GM21390 (cell line): Measurements from ENCODE around the gene EOMES.
"Not testable (repeated sequence)": the region's sequence is repeated elsewhere in the genome, so short reads cannot be mapped to it uniquely, and the experiment has no call there.

Source experiments
- ATAC-seq: cut with Tn5 transposase; IDR thresholded peaks from one replicate; pipeline ENCODE4 v1.9.1; 2021; ENCODE audit not compliant: unreplicated experiment

Gene EOMES

DNA sequence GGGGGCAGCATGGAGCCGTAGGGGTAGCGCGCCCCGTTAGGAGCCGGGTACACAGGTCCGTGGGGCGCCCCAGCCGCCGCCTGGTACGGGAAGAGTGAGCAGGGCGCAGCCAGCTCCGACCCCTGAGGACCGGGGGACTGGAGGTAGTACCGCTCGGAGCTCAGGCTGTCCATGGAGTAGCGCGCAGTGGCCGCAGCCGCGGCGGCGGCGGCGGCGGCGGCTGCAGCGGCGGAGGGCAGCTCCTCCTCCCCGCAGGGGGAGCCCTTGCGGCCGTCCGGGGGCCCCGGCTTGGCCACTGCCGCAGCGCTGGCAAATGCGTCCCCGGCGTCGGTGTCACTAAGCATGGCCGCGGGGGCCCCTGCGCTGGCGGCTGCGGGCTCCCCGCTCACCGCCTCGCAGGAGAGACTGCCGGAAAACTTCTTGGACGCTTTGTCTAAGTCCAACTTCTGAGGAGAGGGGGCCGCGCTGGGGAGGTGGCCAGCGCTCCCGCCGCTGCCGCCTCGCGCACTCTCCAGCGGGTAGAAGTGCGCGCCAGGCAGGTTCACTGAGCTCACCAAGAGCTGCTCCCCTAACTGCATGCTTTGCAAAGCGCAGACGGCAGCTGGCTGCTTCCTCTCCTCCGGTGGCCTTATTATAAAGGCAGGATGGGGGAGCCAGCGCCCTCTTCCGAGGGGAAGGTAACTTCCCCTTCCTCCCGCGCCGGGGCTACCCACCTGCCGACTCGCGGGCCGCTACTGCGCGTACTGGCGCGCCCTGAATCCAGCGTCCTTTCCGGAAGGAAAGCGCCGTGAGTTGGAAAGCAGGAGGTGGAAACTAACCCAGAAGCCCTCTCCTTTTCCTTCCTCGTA lies at the start of gene EOMES:
Gene EOMES, minus strand, starts transcription at position 607 of the 848 bp plus-strand sequence. Its CDS starts 29 bp downstream, at position 578.
- ATAC-seq: peak; percentile 54

DNA sequence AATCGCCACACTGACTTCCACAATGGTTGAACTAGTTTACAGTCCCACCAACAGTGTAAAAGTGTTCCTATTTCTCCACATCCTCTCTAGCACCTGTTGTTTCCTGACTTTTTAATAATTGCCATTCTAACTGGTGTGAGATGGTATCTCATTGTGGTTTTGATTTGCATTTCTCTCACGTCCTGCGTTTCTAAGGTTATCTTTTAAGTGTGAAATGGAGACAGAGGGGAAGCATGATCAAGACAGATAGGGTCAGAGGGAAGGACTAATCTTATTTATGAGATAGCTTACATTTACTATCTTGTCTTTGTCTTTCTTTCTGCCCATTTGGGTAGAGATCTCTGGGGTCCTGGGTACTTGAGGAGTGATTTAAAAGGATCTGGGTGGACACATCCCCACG lies 48.3 kb upstream of the EOMES start:
- not testable (repeated sequence) for ATAC-seq

DNA sequence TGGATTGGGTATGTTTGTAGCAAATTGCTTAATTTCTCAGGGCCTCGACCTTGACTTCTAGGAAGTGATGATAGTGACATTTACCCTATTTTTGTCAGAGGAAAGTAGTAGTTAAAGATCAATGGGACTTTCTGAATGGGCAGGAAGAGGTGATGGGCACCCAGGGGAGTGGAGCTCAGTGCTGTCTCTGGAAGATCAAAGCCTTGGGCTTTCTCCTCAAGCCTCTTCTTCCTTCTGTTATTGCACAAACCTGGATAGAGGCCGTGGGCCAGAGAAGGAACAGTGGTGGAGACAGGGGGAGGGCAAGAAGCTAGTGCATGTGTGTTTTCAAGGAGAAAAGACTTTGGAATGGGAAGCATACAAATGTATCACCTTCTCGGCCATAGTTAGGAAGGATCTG lies 44.9 kb upstream of the EOMES start:
- no peak for ATAC-seq

DNA sequence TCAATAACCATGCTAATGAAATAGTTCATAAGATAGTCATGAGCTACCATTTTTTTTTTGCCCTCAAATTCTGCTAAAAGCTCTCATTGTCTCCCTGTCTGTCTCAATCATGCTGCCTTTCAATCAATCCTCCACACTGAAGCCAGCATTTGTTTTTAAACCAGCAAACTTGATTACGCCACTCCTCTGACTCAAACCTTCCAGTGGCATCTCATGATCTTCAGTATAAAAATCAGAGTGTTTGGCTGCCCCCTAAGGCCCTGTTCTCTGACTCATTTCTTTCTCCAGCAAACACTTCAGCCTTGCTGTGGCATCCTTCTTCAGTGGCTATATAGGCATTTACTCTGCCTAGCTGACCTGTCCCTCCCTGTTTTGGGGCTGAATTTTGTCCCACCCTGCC lies 36.0 kb upstream of the EOMES start:
- no peak for ATAC-seq

DNA sequence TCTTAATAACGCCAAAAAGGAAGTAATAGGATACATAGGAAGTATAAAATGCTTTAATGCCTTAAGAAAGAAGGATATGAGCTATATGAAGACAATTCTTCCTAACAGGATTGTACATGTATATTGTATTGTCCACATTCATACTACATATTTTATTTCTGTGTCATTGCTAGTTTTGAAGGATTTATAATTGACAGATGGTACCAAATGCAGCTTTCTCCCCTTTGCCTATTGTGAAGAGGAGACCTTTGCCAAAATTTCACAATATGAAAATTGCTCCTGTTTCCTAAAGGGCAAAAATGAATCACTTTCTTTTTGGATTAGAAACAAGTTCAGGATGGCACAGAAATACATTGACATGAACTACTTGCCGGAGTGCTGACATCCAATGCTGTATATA lies 34.8 kb upstream of the EOMES start:
- ATAC-seq: no peak

DNA sequence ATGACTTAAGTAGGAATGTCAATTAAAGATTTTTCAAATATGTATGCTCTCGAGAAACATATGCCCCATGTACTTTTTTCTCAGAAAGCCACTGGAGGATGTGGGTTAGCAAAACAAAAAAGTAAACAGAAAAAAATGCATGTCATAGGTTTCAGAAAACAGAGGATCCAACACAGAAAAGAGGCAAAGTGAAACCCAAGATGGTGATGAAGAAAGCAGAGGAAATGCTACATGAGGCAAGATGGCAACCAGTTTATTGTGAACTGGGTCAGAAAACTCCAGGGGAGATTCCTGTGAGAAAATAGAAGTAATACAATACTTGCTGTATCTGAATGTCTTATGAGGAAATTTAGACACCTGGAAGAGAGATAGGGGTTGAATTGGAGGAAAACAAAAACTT lies 30.8 kb upstream of the EOMES start:
- no peak for ATAC-seq

DNA sequence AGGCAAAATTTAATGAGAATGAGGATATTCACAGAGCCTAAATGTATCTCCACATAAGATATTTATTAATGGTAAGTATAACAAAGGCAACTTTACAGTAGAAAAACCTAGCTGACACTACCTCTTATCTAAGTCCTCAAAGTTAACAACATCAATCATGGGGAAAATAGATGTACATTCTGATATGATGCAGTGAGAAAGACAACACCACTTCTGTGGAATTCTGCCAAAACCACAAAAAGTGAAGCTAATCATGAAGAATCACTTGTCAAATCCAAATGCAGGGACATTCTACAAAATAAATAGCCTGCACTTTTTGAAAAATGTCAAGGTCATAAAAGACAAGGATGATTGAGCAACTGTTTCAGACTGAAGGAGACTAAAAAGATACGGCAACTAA lies 27.5 kb upstream of the EOMES start:
- ATAC-seq: no peak

DNA sequence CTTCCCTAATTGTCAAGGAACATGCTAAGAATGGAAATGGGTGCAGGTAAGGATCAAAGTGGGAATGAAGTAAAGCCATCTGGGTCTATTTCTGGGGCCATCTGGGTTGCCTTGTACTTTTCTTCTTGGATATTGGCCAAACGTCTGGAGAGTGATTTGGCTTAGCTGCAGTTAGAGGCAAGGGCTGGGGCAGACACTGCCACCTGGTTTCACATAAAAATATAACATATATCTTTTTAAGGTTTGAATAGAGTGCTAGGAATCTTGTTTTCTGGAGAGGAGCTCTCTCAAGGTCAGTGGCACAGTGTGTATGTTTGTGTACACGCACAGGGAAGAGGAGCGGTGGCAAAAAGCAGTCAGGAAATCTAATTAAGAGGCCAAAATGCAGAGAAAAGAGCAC lies 24.7 kb upstream of the EOMES start:
- no peak for ATAC-seq

DNA sequence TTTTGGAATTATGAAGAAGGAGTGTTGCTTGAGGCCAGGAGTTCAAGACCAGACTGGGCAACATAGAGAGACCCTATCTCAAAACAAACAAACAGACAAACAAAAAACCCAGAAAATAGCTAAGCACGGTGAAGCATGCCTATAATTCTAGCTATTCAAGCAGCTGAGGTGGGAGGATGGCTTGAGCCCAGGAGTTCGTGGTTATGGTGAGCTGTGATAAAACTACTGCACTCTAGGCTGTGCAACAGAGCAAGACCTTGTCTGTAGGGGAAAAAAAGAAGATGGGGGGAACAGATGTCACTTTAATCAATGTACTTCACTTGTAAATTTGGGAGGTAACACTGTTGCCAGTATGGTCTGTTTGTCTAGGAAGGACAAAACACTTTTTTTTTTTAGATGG lies 18.7 kb upstream of the EOMES start:
- no peak for ATAC-seq

DNA sequence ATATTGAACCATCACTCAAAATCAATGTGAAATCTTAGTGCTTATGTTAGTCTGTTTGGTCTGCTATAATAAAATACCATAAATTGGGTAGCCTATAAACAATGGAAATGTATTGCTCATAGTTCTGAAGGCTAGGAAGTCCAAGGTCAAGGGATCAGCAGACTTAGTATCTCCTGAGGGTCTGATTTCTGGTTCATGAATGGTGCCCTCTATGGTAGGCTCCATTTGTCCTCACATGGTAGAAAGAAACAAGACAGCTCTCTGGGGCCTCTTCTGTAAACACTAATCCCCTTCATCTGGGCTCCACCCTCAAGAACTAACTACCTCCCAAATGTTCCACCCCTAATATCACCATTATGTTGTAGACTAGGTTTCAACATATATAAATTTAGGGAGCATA lies 15.0 kb upstream of the EOMES start:
- ATAC-seq: no peak

DNA sequence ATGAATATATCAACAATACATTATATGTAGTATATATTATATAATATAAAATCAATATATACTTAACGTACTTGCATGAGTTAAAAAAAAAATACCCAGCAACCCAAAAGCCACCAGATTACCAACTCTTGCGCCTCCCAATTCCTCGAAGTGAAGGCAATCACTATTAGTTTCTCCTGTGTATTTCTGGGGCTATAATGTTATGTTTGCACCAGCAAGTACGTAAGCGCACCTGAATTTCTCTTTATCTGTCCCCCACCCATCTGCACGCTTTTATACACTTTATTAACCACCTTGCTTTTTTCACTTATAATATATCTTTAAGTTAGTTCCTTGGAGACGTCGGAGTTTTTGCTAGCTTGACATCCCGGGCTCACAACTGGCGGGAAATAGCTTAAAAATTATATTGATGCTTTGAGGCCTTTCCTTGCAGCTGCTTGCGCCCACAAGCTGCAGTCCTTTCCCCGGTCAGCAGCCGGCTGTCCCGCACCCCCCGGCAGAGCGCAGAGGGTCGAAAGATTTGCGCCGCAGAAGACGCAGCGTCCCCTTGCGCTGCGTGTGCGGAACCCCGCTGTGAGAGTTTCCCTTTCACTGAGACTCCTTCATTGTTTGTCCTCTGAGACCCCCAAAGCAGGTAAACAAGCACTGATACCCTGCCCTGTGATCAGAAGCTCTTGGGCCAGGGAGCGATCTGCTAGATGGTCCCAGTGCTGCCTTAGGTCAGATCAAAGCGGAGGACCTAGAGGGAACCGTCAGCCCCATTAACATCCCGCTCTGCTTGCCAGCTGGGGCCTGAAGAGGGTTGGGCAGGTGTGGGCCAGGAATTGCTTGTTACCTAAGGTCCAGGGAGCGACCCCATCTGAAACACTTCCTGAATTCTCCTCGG lies 8.9 kb upstream of the EOMES start:
- ATAC-seq: no peak

DNA sequence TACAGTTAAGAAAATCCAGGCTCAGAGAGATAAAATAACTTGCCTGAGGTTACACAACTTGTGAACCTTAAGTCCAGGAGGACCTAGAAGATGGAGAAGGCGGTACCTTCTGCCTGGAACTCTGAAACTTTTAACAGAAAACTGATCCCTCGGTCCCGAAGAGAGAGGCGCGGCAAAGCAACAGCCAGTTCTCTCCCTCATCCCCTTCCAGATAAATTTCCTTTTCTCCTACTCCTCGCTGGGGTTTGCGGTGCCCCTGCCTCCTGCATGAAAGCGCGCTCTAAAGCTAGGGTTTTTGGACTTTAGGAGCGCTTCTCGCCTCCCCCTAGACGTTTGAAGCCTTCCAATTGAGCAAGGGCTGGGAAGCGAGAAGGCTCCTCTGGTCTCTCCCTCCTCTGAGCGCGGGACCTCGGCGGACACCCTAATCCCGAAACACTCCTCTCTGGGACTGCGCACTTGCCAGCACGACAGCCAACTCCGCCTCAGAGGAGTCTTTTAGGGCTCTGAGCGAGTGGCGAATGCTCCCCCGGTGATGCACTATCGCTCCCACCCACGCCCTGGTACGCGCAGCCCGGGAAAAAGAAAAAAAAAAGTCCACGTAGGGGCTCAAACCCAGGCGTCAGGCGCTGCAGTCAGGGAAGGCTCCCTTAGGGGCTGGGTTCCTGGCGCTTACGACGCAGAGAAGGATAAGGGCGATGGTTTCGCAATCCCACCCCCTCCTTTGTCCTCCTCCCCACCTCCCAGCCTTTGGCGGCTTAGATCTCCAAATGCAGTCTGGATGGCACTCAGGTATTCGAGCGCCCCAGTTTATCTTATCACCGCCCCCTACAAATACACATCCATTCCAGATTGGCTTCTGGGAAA lies 7.9 kb upstream of the EOMES start:
- ATAC-seq: no peak

DNA sequence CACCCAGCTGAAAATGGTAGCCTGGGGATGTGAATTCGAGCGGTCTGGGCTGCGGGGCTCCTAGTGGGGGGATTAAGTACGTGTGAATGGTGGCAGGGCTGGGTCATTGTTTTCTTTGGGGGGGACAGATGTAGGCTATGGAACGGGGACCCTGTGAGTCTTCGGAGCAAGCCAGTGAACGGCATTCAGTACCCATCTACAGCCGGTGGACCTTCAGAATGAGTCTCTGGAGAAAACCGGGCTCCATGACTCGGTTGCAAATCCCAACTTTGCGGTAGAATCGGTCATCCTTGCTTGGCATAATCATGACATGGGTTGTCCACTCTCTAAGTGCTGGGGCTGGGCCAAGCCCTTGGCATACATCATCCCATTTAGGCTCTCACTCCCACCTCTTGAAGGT lies 7.2 kb upstream of the EOMES start:
- no peak for ATAC-seq

DNA sequence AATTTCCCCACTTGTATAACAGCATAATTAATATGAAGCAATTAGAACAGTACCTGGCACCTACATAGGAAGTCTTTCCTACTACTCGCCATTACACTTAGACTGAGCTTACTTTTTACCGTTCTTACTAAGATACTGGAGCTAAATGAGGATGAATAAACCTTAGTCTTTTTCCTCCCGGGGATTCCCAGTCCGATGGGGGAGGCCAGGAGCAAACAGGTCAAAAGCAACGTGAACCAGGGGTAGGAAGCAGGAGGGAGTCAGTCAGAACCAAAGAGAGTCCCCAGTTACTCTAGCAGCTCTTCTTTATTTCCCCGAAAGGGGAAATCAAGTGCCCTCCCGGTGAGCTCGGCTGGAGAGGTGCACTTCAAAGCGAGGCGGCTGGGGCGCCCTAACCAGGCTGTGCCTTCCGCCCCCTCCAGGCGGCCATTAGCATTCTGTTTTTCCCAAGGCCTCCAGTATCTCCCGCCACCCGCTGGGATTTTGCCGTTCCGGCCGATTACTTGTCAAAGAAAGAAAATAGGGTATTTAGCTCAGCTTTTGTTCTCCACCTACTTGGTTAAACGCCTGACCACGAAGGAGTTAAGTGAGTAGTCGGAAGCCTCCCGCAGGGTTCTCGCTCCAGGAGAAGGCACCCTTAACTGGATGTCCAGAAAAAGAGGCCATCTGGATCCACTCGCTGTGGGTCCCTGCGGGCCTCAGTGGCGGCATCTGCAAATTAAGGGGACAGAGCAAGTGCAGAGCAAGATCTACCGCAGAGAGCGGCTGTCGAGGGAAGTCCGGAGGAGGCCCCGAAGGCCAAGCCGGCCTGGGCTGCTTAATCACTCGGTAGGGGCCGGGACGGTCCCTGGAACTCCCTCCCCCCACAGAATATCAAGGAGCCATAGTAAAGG lies 6.3 kb upstream of the EOMES start:
- no peak for ATAC-seq

DNA sequence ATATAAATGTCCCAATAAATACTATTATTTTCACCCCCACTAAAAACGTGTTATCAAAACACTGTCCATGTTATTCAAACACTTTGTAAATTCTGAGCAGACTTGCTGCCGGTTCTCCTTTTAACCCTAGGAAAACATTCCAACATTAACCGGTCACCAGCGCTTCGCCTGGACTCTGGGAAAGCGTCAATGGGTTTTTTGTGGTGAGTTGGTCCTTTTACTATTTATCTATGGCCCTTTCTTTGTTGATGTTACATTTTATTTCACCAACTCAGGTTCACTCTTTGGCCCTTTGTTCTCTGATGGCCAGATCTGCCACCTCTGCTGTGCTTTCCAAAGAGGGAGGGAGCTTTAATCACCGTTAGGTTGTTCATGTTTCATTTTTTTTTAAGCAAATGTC lies 4.1 kb upstream of the EOMES start:
- ATAC-seq: no peak

DNA sequence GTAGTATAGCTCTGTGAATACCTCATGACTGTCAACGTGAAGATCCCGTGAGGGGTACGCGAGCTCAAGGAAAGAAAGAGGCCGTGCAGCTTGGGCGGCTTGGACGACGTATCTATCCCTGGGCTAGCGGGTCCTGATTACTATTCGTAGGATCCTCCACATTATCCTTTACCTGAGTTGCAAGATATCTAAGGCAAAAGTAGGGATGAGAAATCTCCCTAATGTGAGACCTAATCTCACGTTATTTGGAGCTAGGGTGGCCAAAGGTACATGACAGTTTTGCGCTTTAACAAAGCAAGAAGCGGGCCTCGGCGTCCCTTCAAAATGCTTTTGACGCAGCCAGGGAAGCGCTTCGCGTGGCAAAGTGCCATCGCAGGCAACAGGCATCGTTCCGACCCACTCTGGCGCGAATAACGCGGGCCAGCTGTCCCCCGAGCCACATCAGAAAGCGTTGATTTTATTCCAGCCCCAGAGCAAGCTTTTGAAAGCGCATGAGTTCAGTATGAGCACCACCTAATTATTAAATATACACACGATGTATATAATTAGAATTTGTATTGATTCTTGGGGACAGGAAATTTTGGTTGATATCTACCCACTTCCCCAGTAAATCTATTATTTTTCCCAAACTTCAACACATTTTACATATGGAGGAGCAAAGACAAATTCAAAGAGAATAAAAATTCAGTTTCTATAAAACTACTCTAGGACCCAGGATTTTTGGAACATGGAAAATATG lies 2.5 kb upstream of the EOMES start:
- no peak for ATAC-seq

DNA sequence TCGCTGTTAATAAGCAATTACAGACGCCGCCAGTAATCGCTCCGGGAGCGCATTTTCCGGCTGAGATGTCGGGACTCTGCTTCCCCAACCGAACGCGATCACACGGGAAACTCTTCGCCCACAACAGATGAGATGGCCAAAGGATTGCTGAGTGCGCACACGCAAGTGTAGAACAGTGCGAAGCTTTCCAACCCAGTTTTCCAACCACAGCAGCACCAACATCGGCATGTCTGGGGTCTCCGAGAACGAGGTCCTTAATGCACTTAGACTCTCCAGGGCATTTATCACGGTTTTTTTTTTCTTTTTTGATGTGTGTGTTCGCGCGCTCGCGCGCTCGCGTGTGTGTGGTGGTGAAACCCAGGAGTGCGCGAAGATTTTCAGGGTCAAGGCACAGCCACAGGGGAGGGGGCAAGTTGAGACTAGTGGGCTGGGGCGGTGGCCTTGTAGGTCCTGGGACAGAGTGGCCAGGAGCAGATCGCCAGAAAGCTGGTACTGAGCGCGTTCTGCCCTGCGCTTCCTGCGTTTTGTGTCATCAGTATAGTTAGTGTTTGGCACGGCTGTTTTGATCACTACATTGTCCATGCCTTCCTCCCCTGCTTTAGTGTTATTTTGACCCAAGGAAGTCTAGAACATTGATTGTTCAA lies 1.8 kb upstream of the EOMES start:
- no peak for ATAC-seq

DNA sequence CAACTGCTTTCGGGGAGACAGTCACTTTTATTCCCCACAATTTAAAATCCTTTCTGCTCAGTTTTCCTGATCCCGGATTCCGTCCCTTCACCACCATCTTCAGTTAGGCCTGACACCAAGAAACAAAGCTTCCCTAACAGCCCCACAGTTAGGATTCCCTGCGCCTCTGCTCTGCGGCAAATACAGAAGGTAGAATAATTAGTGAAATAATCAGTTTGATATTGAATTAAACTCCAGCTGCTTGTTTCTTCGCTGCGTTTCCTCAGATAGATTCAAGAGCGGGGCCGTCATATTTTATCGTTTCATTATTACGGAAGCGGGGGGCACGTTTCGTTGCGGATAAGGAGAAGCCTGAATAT lies 1.3 kb upstream of the EOMES start:
- no peak for ATAC-seq

DNA sequence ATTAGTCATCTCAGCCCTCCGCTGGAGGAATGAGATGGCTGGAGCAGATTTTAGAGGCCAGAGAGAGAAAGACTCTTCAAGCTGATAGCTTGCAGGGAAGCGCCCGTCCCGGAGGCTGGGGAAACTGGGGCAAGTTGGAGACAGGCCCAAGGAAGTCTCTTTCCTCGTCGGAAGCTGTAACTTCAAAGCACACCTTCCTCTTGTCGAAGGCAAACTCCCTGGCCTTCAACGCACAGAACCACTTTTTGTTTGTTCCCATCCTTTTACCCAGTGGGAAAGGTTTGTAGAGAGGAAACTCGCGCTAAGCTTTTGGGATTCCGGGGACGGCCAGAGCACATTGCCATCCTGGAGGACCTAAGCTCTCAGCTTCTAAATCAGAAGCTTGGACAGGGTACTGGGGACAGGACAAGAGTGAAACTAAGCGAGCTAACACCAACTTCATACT lies 900 bp upstream of the EOMES start:
- ATAC-seq: no peak
